GM23338 (cell line): ENCODE measurements around the gene TPST1. TPM values are rescaled to one million over a fixed set of nuclear protein-coding genes. Genes with fewer than 3 reads are reported as not detected.

Experiments
- ATAC-seq: fragments of 200-7000 bp; cut with Tn5 transposase; 3 replicates; pipeline ENCODE4 v1.9.1; 2020
- DNase-seq: peaks from one replicate; pipeline ENCODE4 v3.0.0-alpha.2; 2015; ENCODE audit warnings: low spot score
- H2AFZ ChIP-seq: fragments of 200-600 bp; sonication (generic); 2 replicates; pipeline ENCODE4 v1.8.0; 2016; ENCODE audit warnings: antibody characterized with exemption, mild to moderate bottlenecking, moderate library complexity
- H3F3A ChIP-seq: fragments of 200-600 bp; sonication (generic); replicated peaks from 2 replicates; pipeline ENCODE4 v1.8.0; 2017; ENCODE audit warnings: antibody characterized with exemption, mixed run types, low read depth
- H3K27ac ChIP-seq: fragments of 200-600 bp; sonication (generic); 2 replicates; pipeline ENCODE4 v1.6.1; 2016; ENCODE audit warnings: low read depth
- H3K27me3 ChIP-seq: fragments of 200-600 bp; sonication (generic); 2 replicates; pipeline ENCODE4 v1.8.0; 2016; ENCODE audit warnings: mild to moderate bottlenecking, mixed run types, moderate library complexity; ENCODE audit not compliant: insufficient read depth
- H3K36me3 ChIP-seq: fragments of 200-600 bp; sonication (generic); 2 replicates; pipeline ENCODE4 v1.8.0; 2016; ENCODE audit warnings: mild to moderate bottlenecking; ENCODE audit not compliant: insufficient read depth
- H3K4me1 ChIP-seq: fragments of 200-600 bp; sonication (generic); 2 replicates; pipeline ENCODE4 v1.8.0; 2016; ENCODE audit warnings: mild to moderate bottlenecking, moderate library complexity; ENCODE audit not compliant: insufficient read depth
- H3K4me2 ChIP-seq: fragments of 200-600 bp; sonication (generic); 2 replicates; pipeline ENCODE4 v1.7.1; 2017; ENCODE audit warnings: mixed run types
- H3K4me3 ChIP-seq: fragments of 200-600 bp; sonication (generic); 2 replicates; pipeline ENCODE4 v1.6.1; 2016; ENCODE audit warnings: mixed run types
- H3K79me2 ChIP-seq: fragments of 200-600 bp; sonication (generic); replicated peaks from 2 replicates; pipeline ENCODE4 v1.8.0; 2017; ENCODE audit warnings: mild to moderate bottlenecking; ENCODE audit not compliant: insufficient read depth
- H3K9me2 ChIP-seq: fragments of 200-600 bp; sonication (generic); 2 replicates; pipeline ENCODE4 v1.8.0; 2017; ENCODE audit not compliant: insufficient read depth
- H4K20me1 ChIP-seq: fragments of 200-600 bp; sonication (generic); replicated peaks from 2 replicates; pipeline ENCODE4 v1.8.0; 2017; ENCODE audit warnings: mild to moderate bottlenecking; ENCODE audit not compliant: insufficient read depth
- H3K27ac Mint-ChIP-seq: 2 replicates; pipeline ENCODE4 v1.8.0; 2020; ENCODE audit warnings: inconsistent platforms, mild to moderate bottlenecking, moderate library complexity, mixed read lengths
- H3K27me3 Mint-ChIP-seq: 3 replicates; pipeline ENCODE4 v1.8.0; 2022; ENCODE audit warnings: low read depth, mild to moderate bottlenecking, moderate library complexity, mixed read lengths, inconsistent platforms; ENCODE audit not compliant: insufficient read depth, poor library complexity
- H3K36me3 Mint-ChIP-seq: 3 replicates; pipeline ENCODE4 v1.8.0; 2021; ENCODE audit warnings: low read depth, mild to moderate bottlenecking, inconsistent platforms, moderate library complexity, mixed read lengths
- H3K4me1 Mint-ChIP-seq: 3 replicates; pipeline ENCODE4 v1.8.0; 2020; ENCODE audit warnings: mild to moderate bottlenecking, inconsistent platforms, mixed read lengths
- H3K4me3 Mint-ChIP-seq: 3 replicates; pipeline ENCODE4 v1.8.0; 2021; ENCODE audit warnings: moderate library complexity, mild to moderate bottlenecking, inconsistent platforms, mixed read lengths
- H3K9me3 Mint-ChIP-seq: 3 replicates; pipeline ENCODE4 v1.8.0; 2020; ENCODE audit warnings: moderate library complexity, mild to moderate bottlenecking, inconsistent platforms, mixed read lengths
- CREB1 ChIP-seq: fragments of 250-450 bp; sonication (Bioruptor Pico); IDR thresholded peaks from 2 replicates; pipeline ENCODE4 v1.5.0; 2020; ENCODE audit warnings: low read depth, mild to moderate bottlenecking, moderate library complexity
- CTCF ChIP-seq, 2 experiments: fragments of 200-600 bp in 1 of 2; sonication (generic) in 1 of 2; conservative IDR thresholded peaks; 2 replicates each; pipeline versions ENCODE4 v1.5.1 to v1.6.1; 2016 to 2017; ENCODE audit warnings: antibody characterized with exemption in 2 of 2, low read depth in 2 of 2, mild to moderate bottlenecking in 2 of 2, moderate library complexity in 1 of 2
- ETS1 ChIP-seq: IDR thresholded peaks from 2 replicates; pipeline ENCODE4 v1.6.1; 2016; ENCODE audit warnings: antibody characterized with exemption
- EZH2 ChIP-seq: fragments of 200-600 bp; sonication (generic); IDR thresholded peaks from one replicate; pipeline ENCODE4 v1.8.0; 2017; ENCODE audit warnings: antibody characterized with exemption, mild to moderate bottlenecking, low read depth; ENCODE audit not compliant: unreplicated experiment
- EZH2phosphoT487 ChIP-seq: fragments of 200-600 bp; sonication (generic); IDR thresholded peaks from one replicate; pipeline ENCODE4 v1.8.1; 2018; ENCODE audit warnings: antibody characterized with exemption; ENCODE audit not compliant: unreplicated experiment
- JUNB ChIP-seq: IDR thresholded peaks from one replicate; pipeline ENCODE4 v1.6.1; 2016; ENCODE audit warnings: antibody characterized with exemption; ENCODE audit not compliant: unreplicated experiment
- NANOG ChIP-seq: IDR thresholded peaks from 2 replicates; pipeline ENCODE4 v1.6.1; 2016; ENCODE audit warnings: antibody characterized with exemption, borderline replicate concordance
- POLR2AphosphoS5 ChIP-seq: IDR thresholded peaks from 2 replicates; pipeline ENCODE4 v1.6.1; 2016; ENCODE audit warnings: antibody characterized with exemption, low read depth
- REST ChIP-seq: IDR thresholded peaks from one replicate; pipeline ENCODE4 v1.6.1; 2018; ENCODE audit warnings: antibody characterized with exemption; ENCODE audit not compliant: unreplicated experiment
- STAT1 ChIP-seq: IDR thresholded peaks from one replicate; pipeline ENCODE4 v1.6.1; 2016; ENCODE audit warnings: antibody characterized with exemption; ENCODE audit not compliant: unreplicated experiment
- ZNF114 ChIP-seq: fragments of 250-450 bp; sonication (Bioruptor Pico); IDR thresholded peaks from 2 replicates; pipeline ENCODE4 v1.5.0; 2020; ENCODE audit warnings: mild to moderate bottlenecking, moderate library complexity
- ZNF331 ChIP-seq: fragments of 250-450 bp; sonication (Bioruptor Pico); IDR thresholded peaks from 2 replicates; pipeline ENCODE4 v1.5.0; 2020; ENCODE audit warnings: low read depth, mild to moderate bottlenecking, moderate library complexity
- ZNF462 ChIP-seq: fragments of 250-450 bp; sonication (Bioruptor Pico); IDR thresholded peaks from 2 replicates; pipeline ENCODE4 v1.5.0; 2020; ENCODE audit warnings: mild to moderate bottlenecking, moderate library complexity
- polyA plus RNA-seq: library from polyadenylated mRNA; unstranded; fragments of >200 nt; fragmentation: Nextera tagmentation; extraction: Ambion mirVana; gene quantifications from 2 replicates; pipeline ENCODE4 v1.2.1, GENCODE V29; 2016
- total RNA-seq: library from RNA; depleted of rRNA; stranded (reverse); fragments of >200 nt; shearing (Covaris generic); gene quantifications from 2 replicates; pipeline ENCODE4 v1.2.3, GENCODE V29; 2014

The TPST1 gene
- total and polyA plus RNA-seq, 2 experiments from 2014 or later, result 10.7 to 19.2 TPM

- peaks cover 2% of the 10 kb centered on the region; the same call in 1 of the 2 replicates for H3K9me2 ChIP-seq
Observed at GRCh38 chr7:66263936-66264335, 58.8 kb downstream of the TPST1 start.

More at GRCh38 chr7:66263936-66264335, 58.8 kb downstream of the TPST1 start:
- no peaks in the 10 kb centered on the region for H3K27me3 ChIP-seq
- Mint-ChIP-seq H3K9me3 (peaks cover 27% of the 10 kb centered on the region), H3K27ac (no peak overlapping the region), H3K4me1 (peaks cover 3% of the 10 kb centered on the region; the same call in 2 of the 3 replicates), H3K27me3 (no peaks in the 10 kb centered on the region), H3K4me3 (no peak overlapping the region), H3K36me3 (peaks cover 26% of the 10 kb centered on the region)
- peaks cover 5% of the 10 kb centered on the region; the same call in 1 of the 2 replicates for H3K4me1 ChIP-seq
- no peak overlapping the region for H2AFZ ChIP-seq
- H4K20me1 ChIP-seq, result no peaks in the 10 kb centered on the region
- H3K27ac ChIP-seq, result no peak overlapping the region
- peaks cover 23% of the 10 kb centered on the region for H3K79me2 ChIP-seq
- H3K4me2 ChIP-seq, result no peak overlapping the region
- DNase-seq, result no peak
- H3F3A ChIP-seq, result no peaks in the 10 kb centered on the region
- peaks cover 12% of the 10 kb centered on the region; the same call in 1 of the 2 replicates for H3K36me3 ChIP-seq
- TF ChIP-seq ZNF462 (no peak), ZNF114 (CRISPR knock-in tag) (no peak), ZNF331 (CRISPR knock-in tag) (no peak), JUNB (no peak), EZH2 (no peak), REST (no peak), CREB1 (CRISPR knock-in tag) (no peak), EZH2phosphoT487 (no peak), ETS1 (no peak), CTCF (conservative IDR thresholded peaks at IDR 0.05; ENCODE audit: low read depth in 2 of 2) (no peak), STAT1 (no peak), NANOG (no peak), POLR2AphosphoS5 (no peak)
- H3K4me3 ChIP-seq, result no peak overlapping the region
- no peak for ATAC-seq
